Skeletal muscle satellite cell (primary cell): Measurements from ENCODE around the gene KLHL33. TPM values are rescaled to one million over a fixed set of nuclear protein-coding genes. Genes with fewer than 3 reads are reported as not detected.

Experiments used
- H3K27me3 ChIP-seq: 2 replicates; pipeline ENCODE4 v1.7.0; 2013; ENCODE audit warnings: low read length; ENCODE audit not compliant: control insufficient read depth, insufficient read depth
- H3K36me3 ChIP-seq: 2 replicates; pipeline ENCODE4 v1.7.0; 2013; ENCODE audit warnings: mild to moderate bottlenecking, control low read depth, low read length; ENCODE audit not compliant: insufficient read depth
- H3K4me1 ChIP-seq: 2 replicates; pipeline ENCODE4 v1.7.0; 2013; ENCODE audit warnings: low read length; ENCODE audit not compliant: control insufficient read depth, insufficient read depth
- H3K4me2 ChIP-seq: 2 replicates; pipeline ENCODE4 v1.7.0; 2013; ENCODE audit warnings: mild to moderate bottlenecking, low read length
- H3K4me3 ChIP-seq: 2 replicates; pipeline ENCODE4 v1.7.0; 2013; ENCODE audit warnings: low read length
- H3K9ac ChIP-seq: 2 replicates; pipeline ENCODE4 v1.7.0; 2013; ENCODE audit warnings: mild to moderate bottlenecking, low read depth, low read length, moderate library complexity
- H3K9me3 ChIP-seq: replicated peaks from 2 replicates; pipeline ENCODE4 v1.7.0; 2013; ENCODE audit warnings: mild to moderate bottlenecking, control low read depth, low read length
- total RNA-seq: library from RNA; depleted of rRNA; stranded (reverse); fragments of >200 nt; gene quantifications from 2 replicates; pipeline ENCODE4 v1.2.3, GENCODE V29; 2012; rRNA removed

The KLHL33 gene
- under 0.01 and 0.25 TPM in 2 replicates for total RNA-seq

DNA sequence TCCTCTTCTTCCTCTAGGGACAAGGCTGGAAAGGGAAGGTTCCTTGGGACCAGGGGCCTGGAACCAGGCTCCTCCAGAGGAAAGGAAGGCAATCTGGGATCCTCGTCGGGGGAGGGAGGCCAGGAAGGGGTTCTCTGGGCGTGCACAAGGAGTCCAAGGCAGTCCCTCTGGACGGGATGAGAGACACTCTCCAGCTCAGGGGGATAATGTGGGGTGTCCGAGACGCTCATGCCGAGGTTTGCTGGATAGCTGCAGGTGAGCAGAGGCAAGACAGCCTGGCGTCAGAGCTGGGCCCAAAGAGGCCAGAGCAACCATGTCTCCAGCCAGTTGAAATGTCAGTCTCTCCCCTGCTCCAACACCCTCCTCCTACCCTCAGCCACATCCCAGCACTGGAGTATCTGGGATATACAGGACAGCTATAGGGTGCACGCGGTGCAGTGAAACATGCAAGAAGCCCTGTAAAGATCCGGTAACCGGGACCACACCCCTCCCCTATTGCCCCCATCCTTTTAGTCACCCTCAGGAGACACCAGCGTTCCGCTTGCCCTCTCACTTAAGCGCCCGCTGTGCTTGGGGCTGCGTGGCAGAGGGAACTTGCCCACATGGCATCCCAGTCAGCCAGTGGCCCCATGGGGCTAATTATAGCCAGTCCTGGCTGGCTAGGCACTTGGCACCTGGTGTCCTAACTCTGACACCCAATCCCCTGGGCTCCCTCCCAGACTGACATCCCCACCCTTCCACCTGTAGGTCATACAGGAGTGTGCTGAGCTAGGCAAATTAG lies at the start of gene KLHL33:
Gene KLHL33, minus strand, starts transcription at position 585 of the 781 bp plus-strand sequence. Its CDS starts 355 bp downstream, at position 230.
- Histone ChIP-seq H3K36me3 (no peaks in the 10 kb centered on the region), H3K4me2 (peak within 1 kb of the TSS; percentile 51), H3K27me3 (no peaks in the 10 kb centered on the region), H3K4me3 (peak within 1 kb of the TSS; percentile 7), H3K9me3 (no peaks in the 10 kb centered on the region), H3K4me1 (peaks cover 26% of the 10 kb centered on the region), H3K9ac (no peak within 1 kb of the TSS)

DNA sequence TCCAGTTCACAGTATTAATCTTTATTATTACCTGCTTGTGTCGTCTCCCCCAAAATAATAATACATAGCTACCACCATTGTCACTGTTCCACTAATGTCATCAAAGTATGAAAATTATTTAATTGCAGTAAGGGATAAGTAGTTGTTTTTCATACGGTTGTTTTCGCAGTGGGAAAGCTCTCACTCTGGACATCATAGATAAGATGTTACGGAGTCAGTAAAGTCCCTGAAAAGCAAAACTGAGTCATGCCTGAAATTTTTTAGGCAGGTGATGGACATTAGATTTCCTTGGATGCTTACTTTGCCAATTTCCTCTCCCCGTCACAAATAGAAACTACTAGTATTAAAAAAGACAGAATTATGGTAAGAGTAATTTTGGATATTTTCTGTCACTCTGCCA lies 46.4 kb upstream of the KLHL33 start:
- Histone ChIP-seq H3K9me3 (no peaks in the 10 kb centered on the region), H3K36me3 (peaks cover 18% of the 10 kb centered on the region), H3K4me2 (no peak overlapping the region), H3K4me3 (no peak overlapping the region), H3K9ac (no peak overlapping the region), H3K27me3 (no peaks in the 10 kb centered on the region), H3K4me1 (no peaks in the 10 kb centered on the region)

DNA sequence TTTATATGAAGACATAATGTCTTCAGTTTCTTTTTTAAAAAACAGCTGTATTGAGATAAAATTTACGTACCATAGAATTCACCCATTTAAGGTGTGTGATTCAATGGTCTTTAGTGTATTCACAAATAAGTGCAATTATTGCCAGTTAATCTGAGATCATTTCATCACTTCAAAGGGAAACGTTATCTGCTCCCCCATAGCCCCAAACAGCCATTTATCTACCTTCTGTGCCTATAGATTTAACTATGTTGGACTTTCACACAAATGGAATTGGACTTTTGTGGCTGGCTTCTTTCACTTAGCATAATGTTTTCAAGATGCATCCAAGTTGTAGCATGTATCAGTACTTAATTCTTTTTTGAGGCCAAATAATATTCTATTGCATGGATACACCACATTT lies 42.9 kb upstream of the KLHL33 start:
- Histone ChIP-seq H3K27me3 (no peaks in the 10 kb centered on the region), H3K4me2 (no peak overlapping the region), H3K4me1 (no peaks in the 10 kb centered on the region), H3K36me3 (peaks cover 51% of the 10 kb centered on the region), H3K9ac (no peak overlapping the region), H3K4me3 (no peak overlapping the region), H3K9me3 (no peaks in the 10 kb centered on the region)

DNA sequence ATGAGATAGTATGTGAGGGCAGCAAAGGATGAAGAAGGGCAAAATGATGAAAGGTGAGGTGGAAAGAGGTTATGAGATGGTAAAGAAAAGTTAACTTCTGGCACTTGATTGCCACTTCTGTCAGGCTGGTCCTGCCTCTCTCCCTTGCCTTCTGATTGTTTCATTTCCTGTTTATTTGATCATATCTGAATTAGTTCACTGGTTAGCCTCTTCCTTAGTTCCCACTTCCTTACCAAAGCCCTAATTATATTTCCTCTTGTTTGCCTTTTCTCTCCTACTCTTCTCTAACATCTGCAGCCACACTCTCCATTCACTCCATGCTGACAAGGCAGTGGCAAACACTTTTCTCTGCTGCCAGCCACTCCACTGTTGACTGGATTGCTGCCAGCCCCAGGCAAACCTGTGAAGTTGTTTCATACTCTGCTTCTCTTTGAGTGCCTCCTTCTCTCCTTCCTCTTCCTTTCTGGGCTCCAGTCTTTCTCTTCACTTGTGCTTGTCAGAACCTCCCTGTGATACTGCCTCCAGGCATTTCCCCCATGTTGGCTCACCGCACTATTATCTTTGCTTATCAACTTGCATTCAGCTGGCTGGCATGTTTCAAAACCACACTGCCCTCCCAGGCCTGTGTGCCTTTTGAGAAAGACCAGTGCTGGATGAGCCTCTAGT lies 41.4 kb upstream of the KLHL33 start:
- Histone ChIP-seq H3K9ac (no peak overlapping the region), H3K9me3 (no peaks in the 10 kb centered on the region), H3K27me3 (no peaks in the 10 kb centered on the region), H3K36me3 (peaks cover 61% of the 10 kb centered on the region), H3K4me3 (no peak overlapping the region), H3K4me1 (peaks cover 2% of the 10 kb centered on the region), H3K4me2 (no peak overlapping the region)

DNA sequence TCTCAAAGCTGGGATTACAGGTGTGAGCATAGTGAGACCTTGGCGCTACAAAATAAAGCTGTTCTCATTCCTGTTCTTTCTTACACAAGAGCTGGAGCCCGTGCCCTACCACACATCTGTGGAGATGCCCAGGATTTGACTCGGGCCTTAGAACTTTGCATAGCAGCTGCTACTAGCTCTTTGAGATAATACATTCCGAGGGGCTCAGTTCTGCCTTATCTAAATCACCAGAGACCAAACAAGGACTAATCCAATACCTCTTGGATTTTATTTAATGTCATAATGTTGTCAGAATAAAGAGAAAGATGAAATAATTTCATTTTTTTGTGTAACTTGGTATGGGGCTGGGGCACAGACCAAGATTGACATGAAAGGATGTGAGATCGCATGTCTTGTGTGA lies 40.8 kb upstream of the KLHL33 start:
- Histone ChIP-seq H3K4me1 (peaks cover 6% of the 10 kb centered on the region), H3K36me3 (peaks cover 63% of the 10 kb centered on the region), H3K4me3 (no peak overlapping the region), H3K9ac (no peak overlapping the region), H3K27me3 (no peaks in the 10 kb centered on the region), H3K4me2 (no peak overlapping the region), H3K9me3 (no peaks in the 10 kb centered on the region)

GRCh38 chr14:20472536-20473169 lies 36.7 kb upstream of the KLHL33 start:
- Histone ChIP-seq H3K4me3 (no peak overlapping the region), H3K9ac (no peak overlapping the region), H3K4me1 (peaks cover 12% of the 10 kb centered on the region), H3K9me3 (no peaks in the 10 kb centered on the region), H3K4me2 (no peak overlapping the region), H3K27me3 (no peaks in the 10 kb centered on the region), H3K36me3 (peaks cover 48% of the 10 kb centered on the region)

DNA sequence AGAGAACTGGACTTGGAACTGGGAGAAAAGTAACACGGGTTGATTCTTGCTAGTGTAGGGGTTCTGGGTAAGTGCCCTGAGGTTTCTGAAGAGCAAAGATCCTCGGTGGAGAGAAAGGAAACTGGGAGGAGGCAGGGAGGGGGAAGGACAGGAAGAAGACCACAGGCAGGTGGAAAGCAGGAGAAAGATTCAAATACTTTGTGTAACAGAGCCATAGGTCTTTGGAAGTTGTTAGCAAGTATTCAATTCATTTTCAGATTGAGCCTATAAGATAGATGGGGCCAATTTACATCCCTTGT lies 34.6 kb upstream of the KLHL33 start:
- Histone ChIP-seq H3K4me1 (peaks cover 12% of the 10 kb centered on the region), H3K36me3 (peaks cover 27% of the 10 kb centered on the region), H3K4me3 (peak overlapping the region; percentile 87), H3K9ac (peak overlapping the region; percentile 90), H3K9me3 (no peaks in the 10 kb centered on the region), H3K27me3 (no peaks in the 10 kb centered on the region), H3K4me2 (peak overlapping the region; percentile 88)

DNA sequence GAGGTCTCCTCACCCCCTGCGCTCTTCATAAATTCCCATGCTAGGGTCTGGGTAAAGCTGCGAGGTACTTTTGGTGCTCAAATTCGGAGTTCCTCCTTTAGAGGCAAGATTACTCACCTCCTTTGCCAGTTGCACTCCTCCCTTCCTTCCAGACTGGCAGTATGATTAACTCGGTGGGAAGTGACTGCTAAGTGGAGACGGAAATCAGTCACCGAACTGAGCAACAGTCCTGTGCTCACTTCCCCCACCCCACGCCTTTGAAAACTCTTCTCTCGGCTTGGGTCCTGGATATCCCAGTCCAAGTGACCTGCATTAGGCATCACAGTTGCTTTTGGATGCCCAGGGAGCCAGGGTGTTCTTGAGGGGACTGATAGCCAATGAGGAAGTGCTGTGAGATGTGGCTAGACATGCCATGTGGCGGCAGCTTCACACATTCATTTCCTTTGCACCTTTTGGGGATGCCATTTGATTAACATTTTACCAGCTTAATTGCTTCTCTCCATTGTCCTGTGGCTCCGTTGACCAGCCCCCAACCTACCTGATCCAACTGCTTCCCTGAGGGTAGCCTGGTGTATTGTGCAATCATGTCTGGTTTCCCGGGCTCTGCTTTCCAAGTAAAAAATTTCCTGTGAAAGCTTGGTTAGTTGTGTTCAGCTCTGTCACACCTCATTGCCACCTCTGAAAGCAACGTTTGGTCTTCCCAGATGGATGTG lies 34.1 kb upstream of the KLHL33 start:
- H3K27me3 ChIP-seq, result no peaks in the 10 kb centered on the region
- H3K4me1 ChIP-seq, result peaks cover 12% of the 10 kb centered on the region
- H3K4me2 ChIP-seq, result peak overlapping the region; percentile 88
- no peaks in the 10 kb centered on the region for H3K9me3 ChIP-seq
- peak overlapping the region; percentile 87 for H3K4me3 ChIP-seq
- peaks cover 24% of the 10 kb centered on the region for H3K36me3 ChIP-seq
- H3K9ac ChIP-seq, result peak overlapping the region; percentile 90

- peaks cover 17% of the 10 kb centered on the region for H3K36me3 ChIP-seq
- H3K4me1 ChIP-seq, result peaks cover 12% of the 10 kb centered on the region
These were observed 33.4 kb upstream of the KLHL33 start, which contains the start of gene PNP for GRCh38 chr14:20469242-20469889. Gene PNP, plus strand, starts transcription at chr14:20469406. Its CDS starts 119 bp downstream, at chr14:20469525.

DNA sequence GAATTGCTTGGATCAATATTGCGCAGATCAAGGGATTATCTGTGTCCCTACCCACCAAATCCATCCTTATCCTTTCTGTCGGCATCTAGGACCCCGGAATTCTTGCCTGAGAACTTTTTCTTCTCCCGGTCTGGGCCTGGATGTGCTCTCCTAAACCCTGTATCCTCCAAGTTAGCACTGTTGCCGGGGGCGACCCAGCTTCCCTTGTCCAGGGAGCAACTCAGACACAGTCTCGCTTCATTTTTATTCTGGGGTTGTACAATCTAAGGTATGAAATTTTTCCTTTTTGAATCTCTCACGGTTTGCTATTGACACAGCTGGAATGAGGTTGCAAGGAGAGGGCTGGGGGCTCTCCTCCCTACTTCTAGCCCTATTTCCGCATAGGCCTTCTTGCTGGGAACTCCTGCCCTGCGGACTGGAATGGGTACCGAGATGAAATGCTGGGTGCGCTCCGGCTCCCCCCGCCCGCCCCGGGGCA lies 32.8 kb upstream of the KLHL33 start:
- H3K9ac ChIP-seq, result peak overlapping the region; percentile 90
- no peaks in the 10 kb centered on the region for H3K9me3 ChIP-seq
- H3K4me3 ChIP-seq, result peak overlapping the region; percentile 87
- H3K27me3 ChIP-seq, result no peaks in the 10 kb centered on the region
- H3K4me1 ChIP-seq, result peaks cover 12% of the 10 kb centered on the region
- peak overlapping the region; percentile 88 for H3K4me2 ChIP-seq
- H3K36me3 ChIP-seq, result peaks cover 11% of the 10 kb centered on the region

More at GRCh38 chr14:20469242-20469889, 33.4 kb upstream of the KLHL33 start, which contains the start of gene PNP:
- peak within 1 kb of the TSS; percentile 90 for H3K9ac ChIP-seq
- no peaks in the 10 kb centered on the region for H3K27me3 ChIP-seq
- H3K4me2 ChIP-seq, result peak within 1 kb of the TSS; percentile 88
- peak within 1 kb of the TSS; percentile 87 for H3K4me3 ChIP-seq
- no peaks in the 10 kb centered on the region for H3K9me3 ChIP-seq
